ENCODE data around the gene ECI1.
"Not testable (repeated sequence)": the region's sequence is repeated elsewhere in the genome, so short reads cannot be mapped to it uniquely, and the experiment has no call there.

ECI1 gene

GRCh38 chr16:2270588-2271470 lies 19.4 kb upstream of the ECI1 start:
- CTCF ChIA-PET, result interaction anchor here (0.6 kb wide), 1 partner anchor 229 kb away, joined by 3 read pairs; no protein-coding TSS in a partner anchor

GRCh38 chr16:2270070-2270462 lies 18.7 kb upstream of the ECI1 start:
- POLR2A ChIA-PET (ENCODE audit: low non-redundant PET), result no interaction called here
- no peak for DNase-seq (ENCODE audit: low spot score)
- CTCF ChIA-PET, result no interaction called here
- TF ChIP-seq CTCF (conservative IDR thresholded peaks at IDR 0.05; ENCODE audit: low read depth), result no peak
- H3K27ac ChIP-seq, result peak overlapping the region; percentile 97

More at GRCh38 chr16:2270588-2271470, 19.4 kb upstream of the ECI1 start:
- POLR2A ChIA-PET (ENCODE audit: low non-redundant PET), result no interaction called here
- DNase-seq (ENCODE audit: low spot score), result no peak
- no peak for TF ChIP-seq CTCF (conservative IDR thresholded peaks at IDR 0.05; ENCODE audit: low read depth)
- peak overlapping the region; percentile 14 for H3K27ac ChIP-seq

GRCh38 chr16:2267913-2268666 lies 16.7 kb upstream of the ECI1 start, which contains the start of gene RNPS1:
Gene RNPS1 (minus strand): TSS chr16:2268126. CDS start chr16:2264643, 3,483 bp downstream.
- TF ChIP-seq CTCF (conservative IDR thresholded peaks at IDR 0.05; ENCODE audit: low read depth), result no peak
- ChIA-PET CTCF (interaction anchor here (0.6 kb wide), 2 partner anchors 94 to 200 kb away, joined by 3 read pairs; no protein-coding TSS in a partner anchor), POLR2A (ENCODE audit: low non-redundant PET) (interaction anchor here (0.6 kb wide), 1 partner anchor 715 kb away, joined by 5 read pairs; no protein-coding TSS in a partner anchor)
- DNase-seq (ENCODE audit: low spot score), result peak; percentile 95
- peak within 1 kb of the TSS; percentile 97 for H3K27ac ChIP-seq

- H3K27ac ChIP-seq, result peak overlapping the region; percentile 97
- DNase-seq (ENCODE audit: low spot score); POLR2A ChIA-PET (ENCODE audit: low non-redundant PET); CTCF ChIA-PET: not testable (repeated sequence)
Measured at GRCh38 chr16:2267505-2267912, 16.1 kb upstream of the ECI1 start.

GRCh38 chr16:2266887-2267286 lies 15.5 kb upstream of the ECI1 start:
- POLR2A ChIA-PET (ENCODE audit: low non-redundant PET), result interaction anchor here (0.7 kb wide), 1 partner anchor 15 kb away, joined by 3 read pairs; the partner anchor contains the start of gene ECI1
- peak overlapping the region; percentile 97 for H3K27ac ChIP-seq
- CTCF ChIA-PET, result not testable (repeated sequence)
- peak; percentile 20 for DNase-seq (ENCODE audit: low spot score)

- CTCF ChIA-PET, result interaction anchor here (0.6 kb wide), 1 partner anchor 13 kb away, joined by 5 read pairs; no protein-coding TSS in a partner anchor
- DNase-seq (ENCODE audit: low spot score); POLR2A ChIA-PET (ENCODE audit: low non-redundant PET): not testable (repeated sequence)
- peak overlapping the region; percentile 52 for H3K27ac ChIP-seq
Measured at GRCh38 chr16:2263026-2263425, 11.6 kb upstream of the ECI1 start.

GRCh38 chr16:2260250-2260649 lies 8.9 kb upstream of the ECI1 start:
- ChIA-PET POLR2A (ENCODE audit: low non-redundant PET) (no interaction called here), CTCF (interaction anchor here (0.6 kb wide), 1 partner anchor 13 kb away, joined by 3 read pairs; no protein-coding TSS in a partner anchor)
- DNase-seq (ENCODE audit: low spot score), result no peak
- TF ChIP-seq CTCF (conservative IDR thresholded peaks at IDR 0.05; ENCODE audit: low read depth), result no peak
- H3K27ac ChIP-seq, result no peak overlapping the region

GRCh38 chr16:2258530-2258929 lies 7.1 kb upstream of the ECI1 start:
- peak overlapping the region; percentile 37 for H3K27ac ChIP-seq
- DNase-seq (ENCODE audit: low spot score); POLR2A ChIA-PET (ENCODE audit: low non-redundant PET); CTCF ChIA-PET: not testable (repeated sequence)
